Tibial artery (tissue), 4 donors: Measurements from ENCODE around the gene ESF1.

ENCODE experiments used
- DNase-seq, 2 donors: peaks; one replicate each; pipeline ENCODE4 v3.0.0-alpha.2; 2019
- H3K27ac ChIP-seq, 2 donors: fragments of 200-600 bp; sonication (generic) in 1 of 2; 1 replicate in 1 of 2; 2 replicates in 1 of 2; pipeline ENCODE4 v1.5.1; 2018 to 2019; ENCODE audit warnings: mild to moderate bottlenecking in 1 of 2
- H3K27me3 ChIP-seq, 2 donors: fragments of 200-600 bp; sonication (generic) in 1 of 2; one replicate each; pipeline versions ENCODE4 v1.5.1 to v1.6.0; 2016 to 2019
- H3K36me3 ChIP-seq, 3 donors: fragments of 200-600 bp; sonication (generic) in 2 of 3; one replicate each; pipeline ENCODE4 v1.5.1; 2016 to 2019; ENCODE audit warnings: mild to moderate bottlenecking in 2 of 3
- H3K4me1 ChIP-seq, 4 donors: fragments of 200-600 bp; sonication (generic) in 2 of 4; 1 replicate in 3 of 4; 2 replicates in 1 of 4; pipeline ENCODE4 v1.5.1; 2016 to 2019
- H3K4me3 ChIP-seq, 2 donors: fragments of 200-600 bp; sonication (generic) in 1 of 2; 1 replicate in 1 of 2; 2 replicates in 1 of 2; pipeline ENCODE4 v1.5.1; 2018 to 2019; ENCODE audit warnings: mild to moderate bottlenecking in 2 of 2
- H3K9me3 ChIP-seq, 3 donors: fragments of 200-600 bp; sonication (generic) in 1 of 3; one replicate each; pipeline ENCODE4 v1.5.1; 2016 to 2019
- intact Hi-C: fragments of 100-400 bp; cut with DNase I; formaldehyde crosslinking; loops from one replicate; pipeline ENCODE4 v1.15.0; 2023; ENCODE audit warnings: low total_unique reads
- TF ChIP-seq, protein P1 (sequence below), 2 experiments: fragments of 200-600 bp in 1 of 2; fragments of 450-650 bp in 1 of 2; IDR thresholded peaks; one replicate each; pipeline ENCODE4 v1.5.1; 2017 to 2019; ENCODE audit warnings: antibody characterized with exemption in 2 of 2, mild to moderate bottlenecking in 1 of 2, moderate library complexity in 1 of 2

Gene ESF1

GRCh38 chr20:13718171-13718570 lies 66.5 kb downstream of the ESF1 start:
- no peaks in the 10 kb centered on the region for H3K9me3 ChIP-seq
- TF ChIP-seq, protein P1, sequence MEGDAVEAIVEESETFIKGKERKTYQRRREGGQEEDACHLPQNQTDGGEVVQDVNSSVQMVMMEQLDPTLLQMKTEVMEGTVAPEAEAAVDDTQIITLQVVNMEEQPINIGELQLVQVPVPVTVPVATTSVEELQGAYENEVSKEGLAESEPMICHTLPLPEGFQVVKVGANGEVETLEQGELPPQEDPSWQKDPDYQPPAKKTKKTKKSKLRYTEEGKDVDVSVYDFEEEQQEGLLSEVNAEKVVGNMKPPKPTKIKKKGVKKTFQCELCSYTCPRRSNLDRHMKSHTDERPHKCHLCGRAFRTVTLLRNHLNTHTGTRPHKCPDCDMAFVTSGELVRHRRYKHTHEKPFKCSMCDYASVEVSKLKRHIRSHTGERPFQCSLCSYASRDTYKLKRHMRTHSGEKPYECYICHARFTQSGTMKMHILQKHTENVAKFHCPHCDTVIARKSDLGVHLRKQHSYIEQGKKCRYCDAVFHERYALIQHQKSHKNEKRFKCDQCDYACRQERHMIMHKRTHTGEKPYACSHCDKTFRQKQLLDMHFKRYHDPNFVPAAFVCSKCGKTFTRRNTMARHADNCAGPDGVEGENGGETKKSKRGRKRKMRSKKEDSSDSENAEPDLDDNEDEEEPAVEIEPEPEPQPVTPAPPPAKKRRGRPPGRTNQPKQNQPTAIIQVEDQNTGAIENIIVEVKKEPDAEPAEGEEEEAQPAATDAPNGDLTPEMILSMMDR (IDR thresholded peaks at IDR 0.05) = no peak
- DNase-seq = no peak
- no peak overlapping the region for H3K27ac ChIP-seq
- H3K4me1 ChIP-seq = peaks cover 0 to 9% (median 2%) of the 10 kb centered on the region in 4 donors
- H3K36me3 ChIP-seq = peaks cover 20 to 48% (median 36%) of the 10 kb centered on the region in 3 donors
- no peak overlapping the region for H3K4me3 ChIP-seq
- H3K27me3 ChIP-seq = no peaks in the 10 kb centered on the region
- intact Hi-C loops = no loop called here

GRCh38 chr20:13717631-13718044 lies 67.1 kb downstream of the ESF1 start:
- peaks cover 20 to 49% (median 36%) of the 10 kb centered on the region in 3 donors for H3K36me3 ChIP-seq
- intact Hi-C loops = no loop called here
- H3K27me3 ChIP-seq = no peaks in the 10 kb centered on the region
- DNase-seq = no peak
- H3K4me1 ChIP-seq = peaks cover 0 to 3% (median under 1%) of the 10 kb centered on the region in 4 donors
- TF ChIP-seq, protein P1 (IDR thresholded peaks at IDR 0.05) = no peak
- H3K27ac ChIP-seq = no peak overlapping the region
- no peak overlapping the region for H3K4me3 ChIP-seq
- H3K9me3 ChIP-seq = no peaks in the 10 kb centered on the region

- Histone ChIP-seq H3K27me3 (no peaks in the 10 kb centered on the region), H3K4me1 (no peaks in the 10 kb centered on the region), H3K4me3 (no peak overlapping the region), H3K27ac (no peak overlapping the region), H3K9me3 (peaks cover 0 to 5% (median 4%) of the 10 kb centered on the region in 3 donors), H3K36me3 (peaks cover 20 to 57% (median 44%) of the 10 kb centered on the region in 3 donors)
- DNase-seq = no peak
- TF ChIP-seq, protein P1 (IDR thresholded peaks at IDR 0.05) = no peak
- intact Hi-C loops = no loop called here
Measured at GRCh38 chr20:13715171-13715570, 69.5 kb downstream of the ESF1 start.

DNA sequence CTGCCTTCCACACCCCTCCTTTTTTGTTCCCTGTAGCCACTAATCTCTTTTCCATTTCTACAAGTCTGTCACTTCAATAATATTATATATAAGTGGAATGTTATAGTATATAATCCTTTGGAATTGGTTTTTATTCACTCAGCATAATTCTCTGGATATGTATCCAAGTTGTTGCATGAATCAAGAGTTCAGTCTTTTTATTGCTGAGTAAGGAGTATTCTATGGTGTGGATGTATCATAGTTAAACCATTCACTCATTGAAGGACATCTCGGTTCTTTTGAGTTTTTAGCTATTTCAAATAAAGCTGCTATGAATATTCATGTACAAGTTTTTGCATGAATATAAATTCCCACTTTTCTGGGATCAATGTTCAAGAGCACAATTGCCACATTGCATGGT lies 76.5 kb downstream of the ESF1 start:
- Histone ChIP-seq H3K4me3 (no peak overlapping the region), H3K4me1 (no peaks in the 10 kb centered on the region), H3K27me3 (no peaks in the 10 kb centered on the region), H3K9me3 (peaks cover 0 to 5% (median 4%) of the 10 kb centered on the region in 3 donors), H3K36me3 (peaks cover 0 to 9% (median 9%) of the 10 kb centered on the region in 3 donors), H3K27ac (no peak overlapping the region)
- no peak for DNase-seq
- intact Hi-C loops = no loop called here
- TF ChIP-seq, protein P1 (IDR thresholded peaks at IDR 0.05) = no peak

DNA sequence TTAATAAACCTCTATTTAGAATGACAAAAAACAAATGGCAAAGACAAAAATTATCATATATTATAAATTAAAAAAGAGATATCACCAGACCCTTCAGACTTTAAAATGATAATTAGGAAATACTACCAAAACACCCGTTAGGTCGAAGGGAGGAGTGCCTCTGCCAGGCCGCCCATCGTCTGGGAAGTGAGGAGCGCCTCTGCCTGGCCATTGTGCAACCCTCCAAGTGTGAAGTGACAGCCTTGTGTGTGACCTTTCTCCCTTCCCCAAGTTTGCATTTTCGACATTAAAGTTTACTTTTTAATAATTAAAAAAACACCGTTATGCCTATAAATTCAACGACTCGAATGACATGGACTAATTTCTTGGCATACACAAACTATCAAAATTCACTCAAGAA lies 81.5 kb downstream of the ESF1 start:
- TF ChIP-seq, protein P1 (IDR thresholded peaks at IDR 0.05) = no peak
- DNase-seq = no peak
- H3K27me3 ChIP-seq = no peaks in the 10 kb centered on the region
- H3K9me3 ChIP-seq = no peaks in the 10 kb centered on the region
- intact Hi-C loops = no loop called here
- no peak overlapping the region for H3K27ac ChIP-seq
- H3K4me1 ChIP-seq = peaks cover 0 to 30% (median 5%) of the 10 kb centered on the region in 4 donors
- H3K36me3 ChIP-seq = no peaks in the 10 kb centered on the region
- H3K4me3 ChIP-seq = no peak overlapping the region

- peaks cover 0 to 30% (median 5%) of the 10 kb centered on the region in 4 donors for H3K4me1 ChIP-seq
- no peak for DNase-seq
- no peaks in the 10 kb centered on the region for H3K9me3 ChIP-seq
- no peak overlapping the region for H3K4me3 ChIP-seq
- TF ChIP-seq, protein P1 (IDR thresholded peaks at IDR 0.05) = no peak
- H3K27ac ChIP-seq = peak overlapping the region; percentile 55 to 57
- intact Hi-C loops = no loop called here
- H3K27me3 ChIP-seq = no peaks in the 10 kb centered on the region
- no peaks in the 10 kb centered on the region for H3K36me3 ChIP-seq
Measured at GRCh38 chr20:13701486-13701885, 83.2 kb downstream of the ESF1 start.
